ACC112 (cell line): Measurements from ENCODE around the gene FBXL22.

Source experiments
- H2AFZ ChIP-seq: fragments of 200-600 bp; sonication (generic); one replicate; pipeline ENCODE4 v1.6.0; 2017; ENCODE audit warnings: antibody characterized with exemption, low read length; ENCODE audit not compliant: unreplicated experiment
- H3K27ac ChIP-seq: fragments of 200-600 bp; sonication (generic); 2 replicates; pipeline ENCODE4 v1.5.1; 2014; ENCODE audit warnings: low read depth, mild to moderate bottlenecking, antibody characterized with exemption, low read length, moderate library complexity
- H3K27me3 ChIP-seq: fragments of 200-600 bp; sonication (generic); 2 replicates; pipeline ENCODE4 v1.6.1; 2014; ENCODE audit warnings: mild to moderate bottlenecking, antibody characterized with exemption, low read length, moderate library complexity, mixed read lengths; ENCODE audit not compliant: insufficient read depth
- H3K36me3 ChIP-seq: fragments of 200-600 bp; sonication (generic); 2 replicates; pipeline ENCODE4 v1.6.1; 2016; ENCODE audit warnings: mild to moderate bottlenecking, antibody characterized with exemption, low read length, moderate library complexity, mixed read lengths; ENCODE audit not compliant: insufficient read depth
- H3K4me1 ChIP-seq: fragments of 200-600 bp; sonication (generic); one replicate; pipeline ENCODE4 v1.6.1; 2016; ENCODE audit warnings: low read length, mixed read lengths; ENCODE audit not compliant: insufficient read depth, unreplicated experiment, control insufficient read depth
- H3K4me3 ChIP-seq: fragments of 200-600 bp; sonication (generic); 2 replicates; pipeline ENCODE4 v1.5.1; 2014; ENCODE audit warnings: mild to moderate bottlenecking, low read depth, low read length
- H3K79me2 ChIP-seq: fragments of 200-600 bp; sonication (generic); one replicate; pipeline ENCODE4 v1.6.0; 2016; ENCODE audit warnings: low read length; ENCODE audit not compliant: control insufficient read depth, unreplicated experiment, insufficient read depth

The FBXL22 gene, protein sequence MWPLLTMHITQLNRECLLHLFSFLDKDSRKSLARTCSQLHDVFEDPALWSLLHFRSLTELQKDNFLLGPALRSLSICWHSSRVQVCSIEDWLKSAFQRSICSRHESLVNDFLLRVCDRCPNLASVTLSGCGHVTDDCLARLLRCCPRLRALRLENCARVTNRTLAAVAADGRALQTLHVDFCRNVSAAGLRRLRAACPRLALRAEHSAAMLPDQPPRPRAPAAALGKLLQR

DNA sequence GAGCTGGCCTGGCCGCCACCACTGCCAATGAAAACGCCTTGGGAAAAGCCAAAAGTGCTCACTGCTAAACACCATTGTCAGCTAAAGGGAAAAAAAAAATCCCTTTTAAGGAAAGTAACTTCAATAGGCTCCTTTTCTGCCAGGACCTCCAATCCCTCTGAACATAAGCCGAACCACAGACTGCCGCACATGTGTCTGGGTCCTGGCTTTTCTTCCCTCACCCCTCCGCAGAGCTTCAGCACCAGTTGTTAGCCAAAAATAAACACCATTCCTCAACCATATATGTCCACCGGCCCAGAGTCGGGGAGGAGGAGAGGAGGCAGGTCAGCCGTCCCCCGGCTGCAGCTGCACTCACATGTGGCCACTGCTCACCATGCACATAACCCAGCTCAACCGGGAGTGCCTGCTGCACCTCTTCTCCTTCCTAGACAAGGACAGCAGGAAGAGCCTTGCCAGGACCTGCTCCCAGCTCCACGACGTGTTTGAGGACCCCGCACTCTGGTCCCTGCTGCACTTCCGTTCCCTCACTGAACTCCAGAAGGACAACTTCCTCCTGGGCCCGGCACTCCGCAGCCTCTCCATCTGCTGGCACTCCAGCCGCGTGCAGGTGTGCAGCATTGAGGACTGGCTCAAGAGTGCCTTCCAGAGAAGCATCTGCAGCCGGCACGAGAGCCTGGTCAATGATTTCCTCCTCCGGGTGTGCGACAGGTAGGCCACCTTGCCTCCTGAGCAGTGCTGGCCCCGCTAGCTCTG lies at the start of gene FBXL22:
FBXL22 (plus strand) TSS at position 350 of the 753 bp plus-strand sequence; CDS start at position 356, 6 bp downstream.
- H3K79me2 ChIP-seq: no peaks in the 10 kb centered on the region
- no peaks in the 10 kb centered on the region for H3K4me1 ChIP-seq
- no peaks in the 10 kb centered on the region for H3K36me3 ChIP-seq
- no peaks in the 10 kb centered on the region for H3K27me3 ChIP-seq
- H3K27ac ChIP-seq: no peak within 1 kb of the TSS
- H3K4me3 ChIP-seq: no peak within 1 kb of the TSS
- no peak within 1 kb of the TSS for H2AFZ ChIP-seq

DNA sequence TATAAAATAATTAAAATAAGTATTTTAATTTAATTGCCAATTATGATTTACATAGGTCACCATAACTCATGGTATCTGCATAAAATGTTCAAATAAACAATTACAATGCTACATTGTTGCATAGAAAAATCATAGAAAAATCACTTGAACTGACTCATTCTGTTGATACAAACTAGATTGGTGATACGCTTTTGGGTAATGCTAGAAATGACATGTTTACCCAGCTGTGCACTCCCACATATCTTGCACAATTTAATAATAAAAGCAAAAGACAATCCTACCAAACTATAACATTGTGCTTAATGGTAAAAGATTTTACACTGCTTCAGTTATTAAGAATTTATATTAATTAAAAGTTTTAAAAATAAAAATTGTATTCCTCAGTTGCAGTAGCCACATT lies 45.8 kb upstream of the FBXL22 start:
- no peak overlapping the region for H2AFZ ChIP-seq
- H3K79me2 ChIP-seq: peaks cover 12% of the 10 kb centered on the region
- H3K4me3 ChIP-seq: no peak overlapping the region
- peaks cover 32% of the 10 kb centered on the region for H3K4me1 ChIP-seq
- no peak overlapping the region for H3K27ac ChIP-seq
- no peaks in the 10 kb centered on the region for H3K36me3 ChIP-seq
- H3K27me3 ChIP-seq: no peaks in the 10 kb centered on the region

DNA sequence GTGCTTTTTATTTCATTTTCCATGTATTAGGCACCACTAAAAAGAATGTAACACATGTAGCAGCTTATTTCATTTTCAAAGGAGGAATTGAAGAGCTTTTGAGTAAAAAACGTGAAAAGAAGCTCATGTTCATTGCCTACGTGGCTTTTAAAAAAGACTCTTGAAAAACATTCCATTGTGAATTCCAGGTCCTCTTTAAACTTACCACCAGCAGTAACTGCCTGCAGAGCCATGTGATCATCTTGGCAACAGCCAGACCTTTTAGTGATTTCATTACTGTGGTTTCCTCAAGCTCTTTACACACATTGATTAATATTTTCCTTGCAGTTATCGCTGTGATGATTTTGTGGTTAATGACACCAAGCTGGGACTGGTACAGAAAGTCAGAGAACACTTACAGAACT lies 43.8 kb upstream of the FBXL22 start:
- Histone ChIP-seq H3K27ac (peak overlapping the region; percentile 87), H3K4me1 (peaks cover 32% of the 10 kb centered on the region), H3K79me2 (peaks cover 12% of the 10 kb centered on the region), H3K36me3 (peaks cover 7% of the 10 kb centered on the region; the same call in 1 of the 2 replicates), H3K4me3 (peak overlapping the region; percentile 69), H3K27me3 (no peaks in the 10 kb centered on the region), H2AFZ (peak overlapping the region; percentile 47)

DNA sequence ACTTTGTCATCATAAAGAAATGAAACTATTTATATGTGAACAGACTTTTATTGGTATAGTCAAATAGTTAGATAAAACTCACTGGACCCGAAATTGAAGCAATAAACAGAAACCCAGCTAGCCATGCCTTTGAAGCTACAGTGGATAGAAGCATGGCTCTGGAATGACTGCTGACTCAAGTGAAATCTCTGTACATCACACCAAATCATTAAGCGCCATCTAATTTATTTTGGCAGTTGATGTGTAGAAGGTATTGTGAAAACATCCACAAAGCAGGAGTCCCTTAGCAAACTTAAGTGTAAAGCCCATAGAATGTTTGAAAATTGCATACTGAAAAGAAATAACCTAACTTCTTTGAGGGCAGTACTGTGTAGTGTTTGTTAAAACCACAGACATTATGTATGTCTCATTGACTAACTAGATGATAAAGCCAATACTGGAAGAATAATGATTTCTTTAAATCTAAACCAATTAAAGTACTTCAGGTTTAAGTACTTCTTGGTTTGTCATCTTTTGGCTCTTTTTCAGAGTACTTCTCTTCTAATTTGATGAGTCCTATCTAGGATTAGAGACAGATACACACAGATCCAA lies 42.8 kb upstream of the FBXL22 start:
- Histone ChIP-seq H3K27me3 (no peaks in the 10 kb centered on the region), H3K4me3 (no peak overlapping the region), H3K27ac (peak overlapping the region; percentile 87; the same call in 1 of the 2 replicates), H3K4me1 (peaks cover 32% of the 10 kb centered on the region), H3K79me2 (peaks cover 12% of the 10 kb centered on the region), H3K36me3 (peaks cover 13% of the 10 kb centered on the region), H2AFZ (no peak overlapping the region)

DNA sequence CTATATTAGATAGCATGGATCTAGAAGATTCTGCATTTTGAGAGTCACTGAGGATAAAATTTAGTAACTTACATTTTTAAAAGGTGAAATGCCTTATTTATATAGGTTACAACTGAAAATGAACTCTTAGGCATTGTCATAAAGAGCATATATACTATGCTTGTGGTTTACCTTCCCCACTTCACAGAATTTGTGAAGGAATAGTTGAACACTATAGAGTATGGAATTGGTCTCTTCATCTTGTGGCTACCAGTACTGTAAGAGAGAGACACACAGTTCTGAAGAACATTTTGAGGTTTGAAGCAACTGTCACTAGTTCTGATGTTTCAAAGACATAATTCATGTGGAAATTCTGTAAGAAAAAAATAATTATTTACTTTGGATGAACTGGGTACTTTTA lies 41.7 kb upstream of the FBXL22 start:
- H3K4me3 ChIP-seq: no peak overlapping the region
- H2AFZ ChIP-seq: no peak overlapping the region
- peaks cover 12% of the 10 kb centered on the region for H3K79me2 ChIP-seq
- H3K4me1 ChIP-seq: peaks cover 32% of the 10 kb centered on the region
- no peaks in the 10 kb centered on the region for H3K27me3 ChIP-seq
- peaks cover 17% of the 10 kb centered on the region for H3K36me3 ChIP-seq
- H3K27ac ChIP-seq: no peak overlapping the region

DNA sequence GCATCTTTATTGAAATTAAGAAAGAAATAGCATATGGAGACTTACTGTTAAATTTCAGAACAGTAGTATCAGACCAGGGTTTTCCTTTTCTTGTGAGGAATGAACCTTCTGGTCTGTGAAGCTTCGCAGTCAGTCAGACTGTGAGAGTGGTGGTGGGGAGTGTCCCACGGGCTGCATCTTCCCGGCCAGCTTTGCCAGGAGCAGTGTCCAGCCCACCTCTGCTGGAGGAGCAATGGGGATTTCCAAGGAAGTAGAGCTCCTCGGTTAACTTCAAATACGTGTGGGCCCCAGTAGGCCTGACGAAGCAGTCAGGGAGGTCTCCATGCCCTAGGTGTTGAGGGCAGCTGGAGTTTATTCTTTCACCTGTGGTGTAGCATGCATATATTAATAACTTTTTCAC lies 40.9 kb upstream of the FBXL22 start:
- no peak overlapping the region for H3K27ac ChIP-seq

DNA sequence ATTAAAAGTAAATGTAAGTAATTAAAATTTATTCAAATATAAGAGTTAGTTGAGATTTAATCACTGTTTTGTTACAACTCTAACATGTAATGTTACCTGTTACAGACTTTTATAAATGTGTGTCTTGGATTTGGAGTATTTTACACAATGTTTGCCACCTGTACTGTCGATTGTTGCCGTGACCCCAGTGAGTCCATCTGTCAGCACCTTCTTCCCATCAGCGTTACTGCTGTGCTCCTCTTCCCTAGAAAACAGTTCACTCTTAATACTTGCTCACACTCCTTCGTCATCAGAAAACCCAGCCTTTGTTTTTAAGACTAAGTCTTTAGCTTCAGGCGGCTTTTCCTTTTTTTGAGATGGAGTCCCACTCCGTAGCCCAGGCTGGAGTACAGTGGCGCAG lies 40.5 kb upstream of the FBXL22 start:
- Histone ChIP-seq H2AFZ (no peak overlapping the region), H3K4me1 (peaks cover 27% of the 10 kb centered on the region), H3K27me3 (no peaks in the 10 kb centered on the region), H3K79me2 (peaks cover 12% of the 10 kb centered on the region), H3K27ac (no peak overlapping the region), H3K4me3 (no peak overlapping the region), H3K36me3 (peaks cover 17% of the 10 kb centered on the region)

More for the DNA sequence above, 40.9 kb upstream of the FBXL22 start:
- H3K79me2 ChIP-seq: peaks cover 12% of the 10 kb centered on the region
- no peak overlapping the region for H2AFZ ChIP-seq
- H3K4me1 ChIP-seq: peaks cover 29% of the 10 kb centered on the region
- H3K36me3 ChIP-seq: peaks cover 17% of the 10 kb centered on the region
- no peak overlapping the region for H3K4me3 ChIP-seq
- H3K27me3 ChIP-seq: no peaks in the 10 kb centered on the region

DNA sequence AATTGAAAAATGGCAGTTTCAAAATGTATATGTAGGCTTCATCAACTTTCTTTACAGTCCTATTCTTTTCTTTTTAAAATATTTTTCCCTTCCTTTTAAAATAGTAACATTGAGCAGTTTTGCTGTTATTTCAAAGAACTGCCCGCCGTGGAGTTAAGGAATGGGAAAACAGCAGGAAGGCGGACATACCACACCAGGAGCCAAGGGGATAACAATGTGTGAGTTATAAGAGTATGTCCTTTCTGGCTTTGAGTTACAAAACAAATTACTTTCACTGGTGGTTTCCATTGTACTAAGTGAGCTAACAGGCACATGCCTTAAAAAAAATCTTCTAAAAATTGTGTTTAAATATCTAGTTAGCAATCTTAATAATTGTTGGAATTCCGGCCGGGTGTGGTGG lies 37.4 kb upstream of the FBXL22 start:
- H3K4me3 ChIP-seq: no peak overlapping the region
- H3K36me3 ChIP-seq: peaks cover 34% of the 10 kb centered on the region
- no peak overlapping the region for H2AFZ ChIP-seq
- no peaks in the 10 kb centered on the region for H3K4me1 ChIP-seq
- H3K27ac ChIP-seq: no peak overlapping the region
- no peaks in the 10 kb centered on the region for H3K27me3 ChIP-seq
- no peaks in the 10 kb centered on the region for H3K79me2 ChIP-seq

DNA sequence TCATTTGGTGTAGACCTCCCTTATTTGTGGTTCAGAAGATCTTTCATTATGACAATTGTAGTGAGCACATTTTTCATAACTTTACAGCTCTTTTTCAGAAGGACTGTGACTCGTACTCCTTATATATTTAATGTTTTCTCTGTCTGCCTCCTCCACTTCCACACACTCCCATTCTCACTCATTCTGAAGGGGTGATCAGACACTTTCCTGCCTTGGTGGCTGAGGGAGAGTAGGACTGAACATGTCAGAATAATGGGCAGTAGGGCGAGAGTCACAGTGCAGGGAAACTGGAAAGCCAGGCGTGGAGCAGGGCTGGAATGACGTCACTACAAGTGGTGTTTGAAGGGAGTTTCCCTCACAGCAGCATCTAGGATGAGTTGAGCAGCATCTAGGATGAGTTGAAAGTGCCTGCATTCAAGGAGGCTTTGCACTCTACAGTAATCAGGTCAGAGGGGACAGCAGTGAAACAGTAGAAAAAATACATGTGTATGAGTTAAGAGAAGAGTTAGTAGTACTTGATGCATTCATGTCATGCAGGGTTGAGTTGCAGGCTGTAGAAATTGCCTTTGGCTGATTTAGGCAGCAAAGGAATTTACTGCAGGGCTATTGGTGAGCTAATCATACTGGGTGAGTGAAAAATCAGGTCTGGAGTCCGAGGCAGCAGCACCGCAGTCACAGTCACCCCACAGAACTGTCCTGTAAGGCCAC lies 36.3 kb upstream of the FBXL22 start:
- Histone ChIP-seq H3K27ac (no peak overlapping the region), H3K79me2 (no peaks in the 10 kb centered on the region), H3K27me3 (no peaks in the 10 kb centered on the region), H3K4me1 (no peaks in the 10 kb centered on the region), H3K4me3 (no peak overlapping the region), H3K36me3 (peaks cover 34% of the 10 kb centered on the region), H2AFZ (no peak overlapping the region)

DNA sequence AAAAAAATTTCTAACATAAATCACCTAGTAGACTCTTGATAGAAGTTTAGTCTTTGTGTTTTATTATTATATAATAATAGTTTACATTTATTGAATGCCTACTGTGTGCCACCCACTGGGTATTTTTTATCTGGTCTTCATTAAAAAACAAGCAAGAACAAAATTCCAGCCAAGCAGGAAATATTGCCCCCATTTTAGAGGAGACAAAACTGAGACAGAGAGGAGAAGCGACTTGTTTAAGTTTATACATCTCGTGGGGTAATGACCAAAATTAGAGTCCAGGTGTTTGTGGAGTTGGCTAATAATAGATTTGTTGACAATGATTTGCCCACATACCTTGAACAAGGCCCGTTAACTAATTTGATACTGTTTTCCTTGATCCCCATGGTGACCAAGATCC lies 33.1 kb upstream of the FBXL22 start:
- Histone ChIP-seq H3K27ac (no peak overlapping the region), H3K4me3 (no peak overlapping the region), H3K79me2 (no peaks in the 10 kb centered on the region), H3K27me3 (no peaks in the 10 kb centered on the region), H3K36me3 (peaks cover 25% of the 10 kb centered on the region), H2AFZ (no peak overlapping the region), H3K4me1 (no peaks in the 10 kb centered on the region)
